Metanephros (tissue), 1 donor: ENCODE data around the gene NDUFV2. TPM values are rescaled to one million over a fixed set of nuclear protein-coding genes. Genes with fewer than 3 reads are reported as not detected.

Source experiments
- total RNA-seq: library from RNA; depleted of rRNA; stranded (reverse); fragments of >200 nt; gene quantifications from one replicate; pipeline ENCODE4 v1.2.3, GENCODE V29; 2014

NDUFV2 gene
- total RNA-seq: 104 TPM

DNA sequence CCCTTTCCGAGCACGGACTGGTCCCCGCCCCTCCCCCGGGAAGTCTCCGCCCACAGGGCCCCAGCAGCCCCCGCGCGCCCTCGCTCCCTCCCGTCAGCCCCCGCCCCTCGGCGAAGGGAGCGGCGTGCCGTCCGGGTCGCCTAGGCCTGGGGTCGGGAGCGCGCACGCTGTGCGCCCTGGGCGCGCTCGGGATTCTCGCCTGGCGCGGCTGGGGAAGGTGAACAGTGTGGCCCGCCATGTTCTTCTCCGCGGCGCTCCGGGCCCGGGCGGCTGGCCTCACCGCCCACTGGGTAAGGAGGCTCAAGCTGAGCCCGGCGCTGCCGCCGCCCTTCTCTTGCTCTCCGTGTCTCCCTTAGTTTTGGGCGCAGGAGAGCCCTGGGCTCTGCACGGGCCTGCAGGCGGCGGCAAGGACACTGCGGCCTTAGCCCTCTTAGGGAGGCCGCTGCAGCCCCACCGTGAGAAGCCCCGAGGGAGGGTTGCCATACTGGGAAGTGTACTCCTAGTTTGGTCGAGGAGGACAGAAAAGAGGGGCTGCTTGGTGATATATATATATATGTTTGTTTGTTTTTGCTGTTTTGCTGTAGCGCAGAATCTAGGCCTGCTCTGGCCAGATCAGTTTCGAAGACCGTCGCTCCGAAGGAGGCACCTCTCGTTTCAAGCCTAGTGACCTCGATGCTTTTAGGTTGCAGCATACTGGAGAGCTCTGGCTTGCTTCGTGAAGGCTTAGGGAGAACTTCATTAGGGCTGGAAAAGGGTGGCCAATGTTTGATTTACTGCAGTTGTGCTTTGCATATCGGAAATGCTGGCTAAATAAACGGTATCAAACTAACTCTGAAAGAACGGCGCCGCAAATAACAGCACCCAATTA, at the start of gene NDUFV2:
NDUFV2 (plus strand) TSS at position 192 of the 868 bp plus-strand sequence; CDS start at position 237, 45 bp downstream.

DNA sequence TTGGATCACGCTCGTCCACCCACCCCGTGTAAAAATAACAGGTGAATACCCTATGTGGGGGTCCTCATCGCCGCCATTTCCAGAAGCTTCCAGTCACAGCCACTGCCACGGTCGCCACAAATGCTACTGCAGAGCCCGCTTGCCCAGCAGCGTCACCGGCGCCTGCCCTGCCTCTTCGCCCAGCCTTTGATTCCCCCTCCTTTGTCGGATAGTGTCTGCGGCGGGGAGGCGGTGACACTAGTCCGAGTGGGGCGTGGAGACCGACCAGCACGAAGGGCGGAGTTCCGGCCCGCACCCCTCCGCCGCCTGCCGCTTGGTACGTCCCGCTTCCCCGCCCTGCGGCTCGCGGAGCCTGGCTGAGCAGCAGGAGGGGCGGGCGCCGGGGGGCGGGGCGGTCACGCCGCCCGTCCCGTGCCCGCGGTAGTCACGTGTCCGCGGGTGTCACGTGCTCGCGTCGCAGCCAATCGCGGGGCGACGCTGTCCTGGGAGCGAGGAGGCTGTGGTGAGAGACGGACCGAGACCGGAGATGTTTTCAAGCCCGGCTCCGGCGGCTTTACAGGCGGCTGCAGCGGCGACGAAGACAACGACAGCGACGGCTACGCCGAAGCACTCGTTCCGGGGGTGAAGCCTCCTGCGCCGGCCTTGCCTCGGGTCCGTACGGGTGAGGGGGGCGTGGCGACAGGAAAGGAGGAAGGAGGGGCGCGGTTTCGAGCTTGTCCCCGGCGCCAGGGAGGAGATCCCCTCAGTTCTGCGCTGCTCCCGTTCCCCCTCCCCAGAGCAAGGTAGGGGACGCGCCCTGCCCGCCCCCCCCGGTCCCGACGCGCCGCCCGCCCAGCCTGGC, 34.0 kb downstream of the NDUFV2 start, which contains the start of gene ANKRD12:
ANKRD12 (plus strand) TSS at position 467 of the 841 bp plus-strand sequence. CDS start 45,652 bp downstream, outside the sequence.

Other genes with a start within 250 kb of the NDUFV2 start
- gene ANKRD12, start 34.1 kb downstream of the NDUFV2 start, total RNA-seq: 46.5 TPM
- 73.7 TPM for gene TWSG1, start 232.1 kb downstream of the NDUFV2 start, total RNA-seq